GM12878 (cell line): ENCODE results near the gene CTNNA3. TPM values are rescaled to one million over a fixed set of nuclear protein-coding genes. Genes with fewer than 3 reads are reported as not detected.

ENCODE experiments used
- ATAC-seq: fragments of 200-7000 bp; cut with Tn5 transposase; 3 replicates; pipeline ENCODE4 v1.9.1; 2020; ENCODE audit warnings: mild to moderate bottlenecking, moderate library complexity
- BruUV-seq: library from RNA; stranded (reverse); fragments of 400-500 nt; replicated peaks from 2 replicates; lab custom pipeline; 2021; lab: Mats Ljungman, UMichigan
- CTCF ChIA-PET: fragments of 300-600 bp; sonication (Branson Sonifier 250); formaldehyde crosslinking; extraction: SDS; loops from one replicate; lab custom pipeline; 2021; ENCODE audit warnings: inconsistent platforms; lab: Yijun Ruan, JAX
- POLR2A ChIA-PET: fragments of 350-600 bp; formaldehyde crosslinking; extraction: SDS; loops from one replicate; lab custom pipeline; 2021; ENCODE audit warnings: inconsistent platforms; lab: Charles Lee
- RAD21 ChIA-PET: fragments of 300-600 bp; sonication (Branson Sonifier 250); formaldehyde crosslinking; loops from one replicate; lab custom pipeline; 2023; ENCODE audit warnings: antibody characterized with exemption; ENCODE audit not compliant: unreplicated experiment; lab: Charles Lee
- SMC1A ChIA-PET: fragments of 300-600 bp; sonication (Branson Sonifier 250); formaldehyde crosslinking; loops from one replicate; lab custom pipeline; 2023; ENCODE audit not compliant: unreplicated experiment, uncharacterized antibody; lab: Charles Lee
- DNase-seq: peaks from one replicate; pipeline ENCODE4 v3.0.0-alpha.2; 2011; ENCODE audit warnings: low read depth, low spot score
- FAIRE-seq: peaks from 3 replicates; lab custom pipeline; 2011; peaks lifted over from hg19 to GRCh38; lab: Jason Lieb, UNC
- H2AFZ ChIP-seq: 2 replicates; pipeline ENCODE4 v1.6.0; 2011; ENCODE audit warnings: low read depth, low read length, control low read depth; ENCODE audit not compliant: control insufficient read depth
- H3K27ac ChIP-seq: 2 replicates; pipeline ENCODE4 v1.5.1; 2011; ENCODE audit warnings: control low read depth; ENCODE audit not compliant: control insufficient read depth, insufficient read depth
- H3K27me3 ChIP-seq, 2 experiments: replicated peaks in 1 of 2; 2 replicates each; pipeline versions ENCODE4 v1.6.0 to v1.6.1; 2011; ENCODE audit warnings: low read length in 1 of 2; ENCODE audit not compliant: control insufficient read depth in 2 of 2, insufficient read depth in 2 of 2
- H3K36me3 ChIP-seq, 2 experiments: 2 replicates each; pipeline ENCODE4 v1.5.1; 2011; ENCODE audit warnings: low read length in 1 of 2; ENCODE audit not compliant: control insufficient read depth in 2 of 2, insufficient read depth in 2 of 2
- H3K4me1 ChIP-seq: 2 replicates; pipeline ENCODE4 v1.6.1; 2011; ENCODE audit warnings: mild to moderate bottlenecking, low read length, moderate library complexity, mixed read lengths; ENCODE audit not compliant: control insufficient read depth, insufficient read depth
- H3K4me2 ChIP-seq: 2 replicates; pipeline ENCODE4 v1.6.0; 2011; ENCODE audit warnings: control low read depth; ENCODE audit not compliant: control insufficient read depth, insufficient read depth
- H3K4me3 ChIP-seq: fragments of 200-600 bp; sonication (generic); 2 replicates; pipeline ENCODE4 v1.5.1; 2016
- H3K79me2 ChIP-seq: 2 replicates; pipeline ENCODE4 v1.6.0; 2011; ENCODE audit warnings: low read length; ENCODE audit not compliant: control insufficient read depth, insufficient read depth
- H3K9ac ChIP-seq: 2 replicates; pipeline ENCODE4 v1.8.0; 2011; ENCODE audit warnings: low read length, control low read depth, mixed read lengths; ENCODE audit not compliant: control insufficient read depth, insufficient read depth
- H3K9me3 ChIP-seq: replicated peaks from 3 replicates; pipeline ENCODE4 v1.5.1; 2011; ENCODE audit warnings: mild to moderate bottlenecking, low read length; ENCODE audit not compliant: control insufficient read depth, insufficient read depth
- H4K20me1 ChIP-seq: 2 replicates; pipeline ENCODE4 v1.6.0; 2011; ENCODE audit not compliant: control insufficient read depth, insufficient read depth
- CREB1 ChIP-seq: IDR thresholded peaks from 2 replicates; pipeline ENCODE4 v1.6.1; 2012; ENCODE audit warnings: low read depth, mild to moderate bottlenecking, inconsistent platforms
- FOXM1 ChIP-seq: IDR thresholded peaks from 2 replicates; pipeline ENCODE4 v1.6.1; 2012; ENCODE audit warnings: low read depth, mild to moderate bottlenecking, inconsistent platforms, low read length, moderate library complexity
- HDAC6 ChIP-seq: fragments of 200-600 bp; sonication (generic); IDR thresholded peaks from one replicate; pipeline ENCODE4 v1.8.0; 2017; ENCODE audit warnings: antibody characterized with exemption; ENCODE audit not compliant: unreplicated experiment
- HDGF ChIP-seq: fragments of 450-650 bp; IDR thresholded peaks from 2 replicates; pipeline ENCODE4 v1.6.1; 2016; ENCODE audit warnings: antibody characterized with exemption
- JUNB ChIP-seq: IDR thresholded peaks from 2 replicates; pipeline ENCODE4 v1.6.1; 2016; ENCODE audit warnings: antibody characterized with exemption, mild to moderate bottlenecking
- KAT2A ChIP-seq: conservative IDR thresholded peaks from 2 replicates; pipeline ENCODE4 v1.6.1; 2011; ENCODE audit warnings: low read depth, low read length; ENCODE audit not compliant: control insufficient read depth
- MYC ChIP-seq: IDR thresholded peaks from 2 replicates; pipeline ENCODE4 v1.6.1; 2011; ENCODE audit warnings: mild to moderate bottlenecking, low read length, moderate library complexity, inconsistent platforms; ENCODE audit not compliant: insufficient read depth, insufficient replicate concordance, insufficient read length, severe bottlenecking
- PAX5 ChIP-seq: IDR thresholded peaks from 2 replicates; pipeline ENCODE4 v1.6.1; 2011; ENCODE audit warnings: low read depth, low read length, borderline replicate concordance
- RAD21 ChIP-seq: IDR thresholded peaks from 2 replicates; pipeline ENCODE4 v1.6.1; 2011; ENCODE audit warnings: mild to moderate bottlenecking, low read depth, low read length, moderate library complexity; ENCODE audit not compliant: insufficient read depth
- RB1 ChIP-seq: fragments of 450-650 bp; formaldehyde crosslinking; IDR thresholded peaks from 2 replicates; pipeline ENCODE4 v1.6.1; 2017; ENCODE audit warnings: mild to moderate bottlenecking, borderline replicate concordance
- RELA ChIP-seq: fragments of 450-650 bp; IDR thresholded peaks from 2 replicates; pipeline ENCODE4 v1.8.0; 2014; ENCODE audit warnings: borderline replicate concordance; ENCODE audit not compliant: partially characterized antibody
- SMAD5 ChIP-seq: IDR thresholded peaks from 2 replicates; pipeline ENCODE4 v1.6.1; 2016; ENCODE audit warnings: antibody characterized with exemption, low read depth
- SRF ChIP-seq, 2 experiments: IDR thresholded peaks; 2 replicates each; pipeline ENCODE4 v1.6.1; 2011; ENCODE audit warnings: low read depth in 2 of 2, low read length in 2 of 2, mild to moderate bottlenecking in 1 of 2, moderate library complexity in 1 of 2
- STAT1 ChIP-seq: fragments of 450-650 bp; conservative IDR thresholded peaks from 2 replicates; pipeline ENCODE4 v1.6.1; 2014; ENCODE audit warnings: antibody characterized with exemption, mild to moderate bottlenecking
- TBL1XR1 ChIP-seq: IDR thresholded peaks from 2 replicates; pipeline ENCODE4 v1.6.1; 2012; ENCODE audit warnings: low read depth, low read length, improper control_type of control experiment
- ZNF217 ChIP-seq: fragments of 450-650 bp; IDR thresholded peaks from 2 replicates; pipeline ENCODE4 v1.6.1; 2017; ENCODE audit warnings: antibody characterized with exemption, mild to moderate bottlenecking
- ZSCAN29 ChIP-seq: fragments of 450-650 bp; IDR thresholded peaks from 2 replicates; pipeline ENCODE4 v1.6.1; 2017; ENCODE audit warnings: mild to moderate bottlenecking, moderate library complexity
- WGBS: methylation state at CpG from one replicate; pipeline ENCODE4 v1.1.6; 2016; ENCODE audit warnings: low lambda C conversion rate; ENCODE audit not compliant: insufficient replicate concordance, insufficient coverage; ENCODE audit errors: missing lambda C conversion rate; 5-methylcytosine and 5-hydroxymethylcytosine counted together
- in situ Hi-C: fragments of 300-500 bp; cut with MboI; formaldehyde crosslinking; loops from 9 replicates; pipeline ENCODE4 v1.14.3; 2018; ENCODE audit warnings: mixed read lengths
- intact Hi-C: fragments of 100-400 bp; cut with micrococcal nuclease; formaldehyde crosslinking; loops from one replicate; pipeline ENCODE4 v1.14.2; 2022; ENCODE audit not compliant: unreplicated experiment
- polyA plus RNA-seq, 11 experiments: library from polyadenylated mRNA; depleted of rRNA in 4 of 11; unstranded in 6 of 11; stranded (reverse) in 5 of 11; fragments of >200 nt; fragmentation: Nextera tagmentation in 4 of 11; fragmentation: Illumina TruSeq in 1 of 11; extraction: Ambion mirVana in 4 of 11; extraction: Trizol in 1 of 11; gene quantifications; 1 replicate in 1 of 11; 2 replicates in 10 of 11; pipeline versions ENCODE4 v1.2.1 to v1.2.3, GENCODE V29; 2011 to 2016; ENCODE audit warnings: inconsistent platforms in 2 of 11, missing spikeins in 2 of 11, low read depth in 1 of 11
- total RNA-seq, 4 experiments: library from RNA; depleted of rRNA in 3 of 4; stranded (reverse); fragments of >200 nt in 3 of 4; fragmentation: Illumina TruSeq in 1 of 4; extraction: Trizol in 1 of 4; gene quantifications; 2 replicates each; pipeline versions ENCODE4 v1.2.1 to v1.2.3, GENCODE V29; 2013 to 2021
- TF ChIP-seq, protein P1 (sequence below): fragments of 450-650 bp; IDR thresholded peaks from 2 replicates; pipeline ENCODE4 v1.6.1; 2017; ENCODE audit warnings: mild to moderate bottlenecking, low read depth, inconsistent platforms; ENCODE audit not compliant: poor library complexity, severe bottlenecking
- TF ChIP-seq, protein P2 (sequence below), 3 experiments: IDR thresholded peaks in 2 of 3; conservative IDR thresholded peaks in 1 of 3; 2 replicates each; pipeline ENCODE4 v1.5.1; 2011; ENCODE audit warnings: low read depth in 3 of 3, low read length in 3 of 3, mild to moderate bottlenecking in 3 of 3, control low read depth in 2 of 3, moderate library complexity in 2 of 3, inconsistent platforms in 1 of 3, mixed read lengths in 1 of 3; ENCODE audit not compliant: control insufficient read depth in 2 of 3, insufficient read depth in 1 of 3; ENCODE audit errors: extremely low read depth in 1 of 3
- TF ChIP-seq, protein P3 (sequence below): IDR thresholded peaks from 2 replicates; pipeline ENCODE4 v1.6.1; 2011; ENCODE audit warnings: borderline replicate concordance, low read depth, mild to moderate bottlenecking, moderate library complexity, low read length; ENCODE audit not compliant: insufficient read depth, poor library complexity, severe bottlenecking

CTNNA3 gene
- total and polyA plus RNA-seq, 10 of the 15 experiments (the other 5 are each of a cell fraction or from before 2014, with no cell fraction given): under 0.01 to 4.5 (median 0.22) TPM; not detected in 2

DNA sequence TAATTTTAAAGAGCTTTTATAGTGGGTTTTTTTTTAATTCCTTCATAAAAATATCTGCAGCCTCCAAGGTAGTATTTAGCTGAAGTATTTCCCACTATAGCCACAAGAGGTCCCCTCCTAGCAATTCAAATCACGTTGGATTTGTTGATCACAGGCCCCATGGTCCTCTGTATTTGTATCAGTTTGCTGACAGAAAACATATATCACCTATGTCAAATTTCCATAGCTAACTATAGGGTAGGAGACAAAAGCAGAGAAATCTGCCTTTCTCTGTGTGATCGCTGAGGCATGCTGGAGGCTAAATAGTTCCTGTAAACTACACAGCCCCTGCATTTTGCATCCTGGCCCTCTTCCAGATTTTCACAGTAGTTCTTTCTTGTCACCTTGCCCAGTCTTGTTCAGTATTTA lies 1.7 kb upstream of the CTNNA3 start:
- DNase-seq: no peak
- no peaks in the 10 kb centered on the region for H3K36me3 ChIP-seq
- H2AFZ ChIP-seq: peak overlapping the region; percentile 9; the same call in 1 of the 2 replicates
- CTCF ChIA-PET: interaction anchor here (0.6 to 6.6 kb wide), 42 partner anchors 9 to 772 kb away, joined by 3 to 573 read pairs (median 6); partner anchors contain the start of genes DNAJC12 and LRRTM3
- no peak overlapping the region for H3K4me2 ChIP-seq
- H3K4me3 ChIP-seq: no peak overlapping the region
- POLR2A ChIA-PET: interaction anchor here (0.6 to 3.7 kb wide), 7 partner anchors 31 to 81 kb away, joined by 3 to 17 read pairs (median 4); no protein-coding TSS in a partner anchor
- RAD21 ChIA-PET: interaction anchor here (0.8 to 5.1 kb wide), 28 partner anchors 9 to 515 kb away, joined by 3 to 292 read pairs (median 7); partner anchors contain the start of gene SIRT1
- no peaks in the 10 kb centered on the region for H3K79me2 ChIP-seq
- no TSS peak for BruUV-seq
- SMC1A ChIA-PET: interaction anchor here (0.7 to 7.1 kb wide), 35 partner anchors 8 to 604 kb away, joined by 3 to 448 read pairs (median 7); no protein-coding TSS in a partner anchor
- H3K9ac ChIP-seq: no peak overlapping the region
- no peak for FAIRE-seq
- H3K27me3 ChIP-seq: no peaks in the 10 kb centered on the region; a peak in 1 of 4 replicates
- in situ Hi-C loops: loop anchor here (5.0 kb wide), 1 partner anchor 80 kb away; no protein-coding TSS in a partner anchor
- peak; percentile 92 for ATAC-seq
- intact Hi-C loops: loop anchor here (1.0 kb wide), 1 partner anchor 83 kb away; no protein-coding TSS in a partner anchor
- no peaks in the 10 kb centered on the region for H3K9me3 ChIP-seq
- H3K27ac ChIP-seq: no peak overlapping the region
- 0% methylated on average over 2 of the region's 2 CpGs for WGBS
- H3K4me1 ChIP-seq: 0 out of 2 replicates have a peak, but pooled peaks cover 3% of the 10 kb centered on the region
- H4K20me1 ChIP-seq: no peaks in the 10 kb centered on the region
- TF ChIP-seq HDAC6 (no peak), FOXM1 (no peak), SMAD5 (no peak), TBL1XR1 (no peak), JUNB (no peak), ZNF217 (no peak), KAT2A (no peak), STAT1 (no peak), RB1 (no peak), SRF (IDR thresholded peaks at IDR 0.05; ENCODE audit: low read depth in 2 of 2, low read length in 2 of 2) (no peak), RELA (no peak), RAD21 (peak; percentile 80), MYC (no peak), CREB1 (no peak), ZSCAN29 (no peak), PAX5 (no peak), HDGF (no peak)
- TF ChIP-seq, protein P1, sequence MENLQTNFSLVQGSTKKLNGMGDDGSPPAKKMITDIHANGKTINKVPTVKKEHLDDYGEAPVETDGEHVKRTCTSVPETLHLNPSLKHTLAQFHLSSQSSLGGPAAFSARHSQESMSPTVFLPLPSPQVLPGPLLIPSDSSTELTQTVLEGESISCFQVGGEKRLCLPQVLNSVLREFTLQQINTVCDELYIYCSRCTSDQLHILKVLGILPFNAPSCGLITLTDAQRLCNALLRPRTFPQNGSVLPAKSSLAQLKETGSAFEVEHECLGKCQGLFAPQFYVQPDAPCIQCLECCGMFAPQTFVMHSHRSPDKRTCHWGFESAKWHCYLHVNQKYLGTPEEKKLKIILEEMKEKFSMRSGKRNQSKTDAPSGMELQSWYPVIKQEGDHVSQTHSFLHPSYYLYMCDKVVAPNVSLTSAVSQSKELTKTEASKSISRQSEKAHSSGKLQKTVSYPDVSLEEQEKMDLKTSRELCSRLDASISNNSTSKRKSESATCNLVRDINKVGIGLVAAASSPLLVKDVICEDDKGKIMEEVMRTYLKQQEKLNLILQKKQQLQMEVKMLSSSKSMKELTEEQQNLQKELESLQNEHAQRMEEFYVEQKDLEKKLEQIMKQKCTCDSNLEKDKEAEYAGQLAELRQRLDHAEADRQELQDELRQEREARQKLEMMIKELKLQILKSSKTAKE: no peak
- TF ChIP-seq, protein P2, sequence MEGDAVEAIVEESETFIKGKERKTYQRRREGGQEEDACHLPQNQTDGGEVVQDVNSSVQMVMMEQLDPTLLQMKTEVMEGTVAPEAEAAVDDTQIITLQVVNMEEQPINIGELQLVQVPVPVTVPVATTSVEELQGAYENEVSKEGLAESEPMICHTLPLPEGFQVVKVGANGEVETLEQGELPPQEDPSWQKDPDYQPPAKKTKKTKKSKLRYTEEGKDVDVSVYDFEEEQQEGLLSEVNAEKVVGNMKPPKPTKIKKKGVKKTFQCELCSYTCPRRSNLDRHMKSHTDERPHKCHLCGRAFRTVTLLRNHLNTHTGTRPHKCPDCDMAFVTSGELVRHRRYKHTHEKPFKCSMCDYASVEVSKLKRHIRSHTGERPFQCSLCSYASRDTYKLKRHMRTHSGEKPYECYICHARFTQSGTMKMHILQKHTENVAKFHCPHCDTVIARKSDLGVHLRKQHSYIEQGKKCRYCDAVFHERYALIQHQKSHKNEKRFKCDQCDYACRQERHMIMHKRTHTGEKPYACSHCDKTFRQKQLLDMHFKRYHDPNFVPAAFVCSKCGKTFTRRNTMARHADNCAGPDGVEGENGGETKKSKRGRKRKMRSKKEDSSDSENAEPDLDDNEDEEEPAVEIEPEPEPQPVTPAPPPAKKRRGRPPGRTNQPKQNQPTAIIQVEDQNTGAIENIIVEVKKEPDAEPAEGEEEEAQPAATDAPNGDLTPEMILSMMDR (IDR thresholded peaks at IDR 0.05 in 2 of 3, conservative IDR thresholded peaks at IDR 0.05 in 1 of 3; ENCODE audit: control insufficient read depth in 2 of 3, extremely low read depth in 1 of 3, insufficient read depth in 1 of 3, low read depth in 3 of 3, low read length in 3 of 3): peak; percentile 59 to 75 (median 65)
- TF ChIP-seq, protein P3, sequence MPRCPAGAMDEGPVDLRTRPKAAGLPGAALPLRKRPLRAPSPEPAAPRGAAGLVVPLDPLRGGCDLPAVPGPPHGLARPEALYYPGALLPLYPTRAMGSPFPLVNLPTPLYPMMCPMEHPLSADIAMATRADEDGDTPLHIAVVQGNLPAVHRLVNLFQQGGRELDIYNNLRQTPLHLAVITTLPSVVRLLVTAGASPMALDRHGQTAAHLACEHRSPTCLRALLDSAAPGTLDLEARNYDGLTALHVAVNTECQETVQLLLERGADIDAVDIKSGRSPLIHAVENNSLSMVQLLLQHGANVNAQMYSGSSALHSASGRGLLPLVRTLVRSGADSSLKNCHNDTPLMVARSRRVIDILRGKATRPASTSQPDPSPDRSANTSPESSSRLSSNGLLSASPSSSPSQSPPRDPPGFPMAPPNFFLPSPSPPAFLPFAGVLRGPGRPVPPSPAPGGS: no peak
